ENCODE data around the gene ST6GAL1.

DNA sequence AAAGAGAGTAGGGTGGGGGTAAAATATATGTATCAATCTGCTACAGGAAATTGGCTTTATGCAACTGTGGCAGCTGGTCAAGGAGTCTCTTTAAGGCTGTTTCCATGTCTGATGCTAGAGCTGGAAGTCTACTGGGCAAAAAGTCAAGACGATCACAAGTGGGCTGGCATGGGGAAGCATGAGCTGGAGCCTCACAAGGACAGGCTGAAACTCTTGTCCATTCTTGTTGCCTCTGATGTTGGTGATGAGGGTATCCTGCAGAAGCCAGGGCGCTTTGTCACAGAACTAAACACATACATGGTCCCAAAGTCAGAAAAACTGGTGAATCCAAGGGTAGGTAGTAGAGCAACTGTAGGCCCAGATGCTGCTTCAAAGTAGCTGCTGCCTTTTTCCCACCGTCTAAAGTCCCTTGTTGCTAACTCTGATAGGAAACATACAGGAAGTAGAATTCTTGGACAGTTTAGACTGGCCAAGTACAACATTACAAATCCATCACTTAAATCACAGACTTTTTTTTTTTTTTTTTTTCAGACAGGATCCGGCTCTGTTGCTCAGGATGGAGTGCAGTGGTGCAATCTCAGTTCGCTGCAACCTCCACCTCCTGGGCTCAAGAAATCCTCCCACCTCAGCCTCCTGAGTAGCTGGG is 154.8 kb downstream of the ST6GAL1 start:
- TF ChIP-seq, protein P1, sequence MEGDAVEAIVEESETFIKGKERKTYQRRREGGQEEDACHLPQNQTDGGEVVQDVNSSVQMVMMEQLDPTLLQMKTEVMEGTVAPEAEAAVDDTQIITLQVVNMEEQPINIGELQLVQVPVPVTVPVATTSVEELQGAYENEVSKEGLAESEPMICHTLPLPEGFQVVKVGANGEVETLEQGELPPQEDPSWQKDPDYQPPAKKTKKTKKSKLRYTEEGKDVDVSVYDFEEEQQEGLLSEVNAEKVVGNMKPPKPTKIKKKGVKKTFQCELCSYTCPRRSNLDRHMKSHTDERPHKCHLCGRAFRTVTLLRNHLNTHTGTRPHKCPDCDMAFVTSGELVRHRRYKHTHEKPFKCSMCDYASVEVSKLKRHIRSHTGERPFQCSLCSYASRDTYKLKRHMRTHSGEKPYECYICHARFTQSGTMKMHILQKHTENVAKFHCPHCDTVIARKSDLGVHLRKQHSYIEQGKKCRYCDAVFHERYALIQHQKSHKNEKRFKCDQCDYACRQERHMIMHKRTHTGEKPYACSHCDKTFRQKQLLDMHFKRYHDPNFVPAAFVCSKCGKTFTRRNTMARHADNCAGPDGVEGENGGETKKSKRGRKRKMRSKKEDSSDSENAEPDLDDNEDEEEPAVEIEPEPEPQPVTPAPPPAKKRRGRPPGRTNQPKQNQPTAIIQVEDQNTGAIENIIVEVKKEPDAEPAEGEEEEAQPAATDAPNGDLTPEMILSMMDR (IDR thresholded peaks at IDR 0.05): no peak
- no peak for TF ChIP-seq POLR2A (IDR thresholded peaks at IDR 0.05)

Data from heart left ventricle (tissue), 13 donors.